Measurements from ENCODE around the gene RBM33. TPM values are rescaled to one million over a fixed set of nuclear protein-coding genes. Genes with fewer than 3 reads are reported as not detected.

Gene RBM33
- total and polyA plus RNA-seq, 2 of the 8 experiments (the other 6 are each of a cell fraction or from before 2014, with no cell fraction given): 16.5 to 64.6 TPM

GRCh38 chr7:155644971-155645509 is 579 bp downstream of the RBM33 start (continued):
- TF ChIP-seq CHD7 (IDR thresholded peaks at IDR 0.05; ENCODE audit: insufficient replicate concordance, low read length) (no peak), SIN3A (conservative IDR thresholded peaks at IDR 0.05 in 1 of 2, IDR thresholded peaks at IDR 0.05 in 1 of 2; ENCODE audit: low read depth in 1 of 2, low read length in 2 of 2) (0 out of 4 replicates have a peak, but pooled peaks of 1 of the 2 experiments have one; percentile 42), CHD1 (IDR thresholded peaks at IDR 0.05; ENCODE audit: low read depth, low read length) (no peak), SAP30 (IDR thresholded peaks at IDR 0.05; ENCODE audit: insufficient read depth, insufficient replicate concordance, low read length) (no peak), ASH2L (IDR thresholded peaks at IDR 0.05; ENCODE audit: low read length) (peak; percentile 4), POLR2A (IDR thresholded peaks at IDR 0.05; ENCODE audit: control extremely low read depth in 1 of 2, low read depth in 2 of 2, low read length in 2 of 2) (peak in 1 of 2 experiments; percentile 50; a peak in 1 of 3 replicates)
